SK-N-SH treated with all-trans-retinoic acid at 6 μM for 48 hours (cell line): ENCODE results near the gene ORAI2.

Experiments
- ARNTL ChIP-seq: fragments of 450-650 bp; formaldehyde crosslinking; IDR thresholded peaks from 2 replicates; pipeline ENCODE4 v1.5.0; 2020; ENCODE audit warnings: low read depth, mild to moderate bottlenecking, moderate library complexity, borderline replicate concordance
- PPARA ChIP-seq: fragments of 250-450 bp; sonication (Bioruptor Pico); IDR thresholded peaks from 2 replicates; pipeline ENCODE4 v1.5.0; 2020; ENCODE audit warnings: mild to moderate bottlenecking, borderline replicate concordance
- RARB ChIP-seq: fragments of 250-450 bp; sonication (Bioruptor Pico); IDR thresholded peaks from 2 replicates; pipeline ENCODE4 v1.8.0; 2021; ENCODE audit warnings: mild to moderate bottlenecking, moderate library complexity
- SNAI2 ChIP-seq: fragments of 250-450 bp; sonication (Bioruptor Pico); IDR thresholded peaks from 2 replicates; pipeline ENCODE4 v1.5.0; 2020; ENCODE audit warnings: mild to moderate bottlenecking, moderate library complexity
- ZNF70 ChIP-seq: fragments of 450-650 bp; formaldehyde crosslinking; IDR thresholded peaks from 2 replicates; pipeline ENCODE4 v1.5.0; 2020; ENCODE audit warnings: mild to moderate bottlenecking, moderate library complexity
- TF ChIP-seq, protein P1 (sequence below): fragments of 250-450 bp; sonication (Bioruptor Pico); IDR thresholded peaks from 2 replicates; pipeline ENCODE4 v1.8.0; 2020; ENCODE audit warnings: mild to moderate bottlenecking, moderate library complexity, borderline replicate concordance
- TF ChIP-seq, protein P2 (sequence below): fragments of 250-450 bp; sonication (Bioruptor Pico); IDR thresholded peaks from 2 replicates; pipeline ENCODE4 v1.5.1; 2020; ENCODE audit warnings: low read depth, mild to moderate bottlenecking, moderate library complexity

DNA sequence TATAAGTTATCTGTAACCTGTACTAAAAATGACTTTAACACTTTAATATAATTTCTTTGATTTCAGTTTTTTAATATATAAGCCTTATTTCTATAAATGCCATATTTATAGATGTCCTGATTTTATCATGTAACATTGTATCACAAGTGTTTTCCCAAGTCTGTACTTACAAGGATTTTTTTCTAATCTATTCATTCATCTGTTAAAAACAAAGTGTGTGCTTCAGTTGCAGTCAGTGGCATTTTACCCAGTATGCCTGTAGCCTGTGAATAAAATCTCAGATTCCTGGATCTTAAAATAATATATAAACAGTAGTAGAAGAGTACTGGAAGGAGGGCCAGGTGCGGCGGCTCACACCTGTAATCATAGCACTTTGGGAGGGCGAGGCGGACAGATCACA lies 19.8 kb upstream of the ORAI2 start:
- TF ChIP-seq ZNF70 (CRISPR knock-in tag) (no peak), ARNTL (no peak), RARB (CRISPR knock-in tag) (no peak), PPARA (CRISPR knock-in tag) (no peak), SNAI2 (CRISPR knock-in tag) (no peak)
- TF ChIP-seq, protein P1, sequence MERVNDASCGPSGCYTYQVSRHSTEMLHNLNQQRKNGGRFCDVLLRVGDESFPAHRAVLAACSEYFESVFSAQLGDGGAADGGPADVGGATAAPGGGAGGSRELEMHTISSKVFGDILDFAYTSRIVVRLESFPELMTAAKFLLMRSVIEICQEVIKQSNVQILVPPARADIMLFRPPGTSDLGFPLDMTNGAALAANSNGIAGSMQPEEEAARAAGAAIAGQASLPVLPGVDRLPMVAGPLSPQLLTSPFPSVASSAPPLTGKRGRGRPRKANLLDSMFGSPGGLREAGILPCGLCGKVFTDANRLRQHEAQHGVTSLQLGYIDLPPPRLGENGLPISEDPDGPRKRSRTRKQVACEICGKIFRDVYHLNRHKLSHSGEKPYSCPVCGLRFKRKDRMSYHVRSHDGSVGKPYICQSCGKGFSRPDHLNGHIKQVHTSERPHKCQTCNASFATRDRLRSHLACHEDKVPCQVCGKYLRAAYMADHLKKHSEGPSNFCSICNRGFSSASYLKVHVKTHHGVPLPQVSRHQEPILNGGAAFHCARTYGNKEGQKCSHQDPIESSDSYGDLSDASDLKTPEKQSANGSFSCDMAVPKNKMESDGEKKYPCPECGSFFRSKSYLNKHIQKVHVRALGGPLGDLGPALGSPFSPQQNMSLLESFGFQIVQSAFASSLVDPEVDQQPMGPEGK (CRISPR knock-in tag), result no peak
- TF ChIP-seq, protein P2, sequence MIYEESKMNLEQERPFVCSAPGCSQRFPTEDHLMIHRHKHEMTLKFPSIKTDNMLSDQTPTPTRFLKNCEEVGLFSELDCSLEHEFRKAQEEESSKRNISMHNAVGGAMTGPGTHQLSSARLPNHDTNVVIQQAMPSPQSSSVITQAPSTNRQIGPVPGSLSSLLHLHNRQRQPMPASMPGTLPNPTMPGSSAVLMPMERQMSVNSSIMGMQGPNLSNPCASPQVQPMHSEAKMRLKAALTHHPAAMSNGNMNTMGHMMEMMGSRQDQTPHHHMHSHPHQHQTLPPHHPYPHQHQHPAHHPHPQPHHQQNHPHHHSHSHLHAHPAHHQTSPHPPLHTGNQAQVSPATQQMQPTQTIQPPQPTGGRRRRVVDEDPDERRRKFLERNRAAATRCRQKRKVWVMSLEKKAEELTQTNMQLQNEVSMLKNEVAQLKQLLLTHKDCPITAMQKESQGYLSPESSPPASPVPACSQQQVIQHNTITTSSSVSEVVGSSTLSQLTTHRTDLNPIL (CRISPR knock-in tag), result no peak
